22Rv1 (cell line): ENCODE measurements around the gene ADRM1.

Source experiments
- H3K27ac ChIP-seq: fragments of 450-650 bp; 2 replicates; pipeline ENCODE4 v1.5.1; 2017
- ZFX ChIP-seq: fragments of 450-650 bp; IDR thresholded peaks from 2 replicates; pipeline ENCODE4 v1.6.1; 2017; ENCODE audit warnings: antibody characterized with exemption, borderline replicate concordance
- TF ChIP-seq, protein P1 (sequence below): fragments of 450-650 bp; IDR thresholded peaks from 2 replicates; pipeline ENCODE4 v1.5.1; 2017; ENCODE audit warnings: mild to moderate bottlenecking

ADRM1 gene

DNA sequence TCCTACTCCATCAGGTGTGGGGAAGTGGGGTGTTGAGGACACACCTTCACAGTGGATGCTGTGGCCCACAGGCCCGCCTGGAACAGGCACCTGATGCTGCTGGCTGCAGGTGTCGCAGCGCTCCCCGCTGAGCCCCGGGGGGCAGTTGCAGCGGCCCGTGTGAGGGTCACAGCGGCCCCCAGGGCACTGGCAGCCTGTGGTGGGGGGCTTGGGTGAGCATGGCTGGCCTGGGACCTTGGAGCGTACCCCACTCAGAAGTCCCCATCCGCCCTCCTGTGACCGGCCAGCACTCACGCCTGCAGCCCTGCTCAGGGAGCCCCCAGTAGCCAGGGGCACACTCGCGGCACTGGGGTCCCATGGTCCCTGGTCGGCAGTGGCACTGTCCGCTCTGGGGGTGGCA is 19.2 kb downstream of the ADRM1 start:
- TF ChIP-seq, protein P1, sequence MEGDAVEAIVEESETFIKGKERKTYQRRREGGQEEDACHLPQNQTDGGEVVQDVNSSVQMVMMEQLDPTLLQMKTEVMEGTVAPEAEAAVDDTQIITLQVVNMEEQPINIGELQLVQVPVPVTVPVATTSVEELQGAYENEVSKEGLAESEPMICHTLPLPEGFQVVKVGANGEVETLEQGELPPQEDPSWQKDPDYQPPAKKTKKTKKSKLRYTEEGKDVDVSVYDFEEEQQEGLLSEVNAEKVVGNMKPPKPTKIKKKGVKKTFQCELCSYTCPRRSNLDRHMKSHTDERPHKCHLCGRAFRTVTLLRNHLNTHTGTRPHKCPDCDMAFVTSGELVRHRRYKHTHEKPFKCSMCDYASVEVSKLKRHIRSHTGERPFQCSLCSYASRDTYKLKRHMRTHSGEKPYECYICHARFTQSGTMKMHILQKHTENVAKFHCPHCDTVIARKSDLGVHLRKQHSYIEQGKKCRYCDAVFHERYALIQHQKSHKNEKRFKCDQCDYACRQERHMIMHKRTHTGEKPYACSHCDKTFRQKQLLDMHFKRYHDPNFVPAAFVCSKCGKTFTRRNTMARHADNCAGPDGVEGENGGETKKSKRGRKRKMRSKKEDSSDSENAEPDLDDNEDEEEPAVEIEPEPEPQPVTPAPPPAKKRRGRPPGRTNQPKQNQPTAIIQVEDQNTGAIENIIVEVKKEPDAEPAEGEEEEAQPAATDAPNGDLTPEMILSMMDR, result no peak
- no peak for TF ChIP-seq ZFX
- H3K27ac ChIP-seq, result 0 out of 2 replicates have a peak overlapping the region, but pooled peaks have one; percentile 12

DNA sequence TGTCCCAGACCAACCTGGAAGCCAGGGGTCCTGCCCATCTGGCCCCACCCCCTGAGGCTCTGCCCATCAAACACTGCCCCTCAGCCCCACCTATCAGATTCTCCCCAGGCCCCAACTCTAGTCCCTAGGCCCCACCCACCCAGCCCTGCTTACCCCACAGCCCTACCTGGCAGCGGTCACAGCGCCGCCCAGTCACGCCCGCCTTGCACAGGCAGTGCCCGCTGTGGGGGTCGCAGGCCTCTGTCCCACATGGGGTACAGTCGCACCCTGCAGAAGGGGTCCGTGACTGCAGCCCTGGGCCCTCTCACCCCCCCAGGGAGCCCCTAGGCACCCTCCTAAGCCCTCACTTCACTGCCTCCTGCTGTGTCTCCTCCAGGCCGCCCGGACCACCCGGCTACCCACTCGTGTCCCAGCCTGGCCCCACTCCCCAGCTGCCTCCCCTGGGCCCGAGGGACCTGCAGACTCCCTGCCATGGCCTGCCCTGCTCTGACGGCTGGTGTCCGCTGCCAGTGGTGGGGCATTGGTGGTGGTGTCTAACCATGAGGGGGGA is 19.8 kb downstream of the ADRM1 start:
- TF ChIP-seq ZFX, result no peak
- TF ChIP-seq, protein P1, result no peak
- no peak overlapping the region for H3K27ac ChIP-seq

DNA sequence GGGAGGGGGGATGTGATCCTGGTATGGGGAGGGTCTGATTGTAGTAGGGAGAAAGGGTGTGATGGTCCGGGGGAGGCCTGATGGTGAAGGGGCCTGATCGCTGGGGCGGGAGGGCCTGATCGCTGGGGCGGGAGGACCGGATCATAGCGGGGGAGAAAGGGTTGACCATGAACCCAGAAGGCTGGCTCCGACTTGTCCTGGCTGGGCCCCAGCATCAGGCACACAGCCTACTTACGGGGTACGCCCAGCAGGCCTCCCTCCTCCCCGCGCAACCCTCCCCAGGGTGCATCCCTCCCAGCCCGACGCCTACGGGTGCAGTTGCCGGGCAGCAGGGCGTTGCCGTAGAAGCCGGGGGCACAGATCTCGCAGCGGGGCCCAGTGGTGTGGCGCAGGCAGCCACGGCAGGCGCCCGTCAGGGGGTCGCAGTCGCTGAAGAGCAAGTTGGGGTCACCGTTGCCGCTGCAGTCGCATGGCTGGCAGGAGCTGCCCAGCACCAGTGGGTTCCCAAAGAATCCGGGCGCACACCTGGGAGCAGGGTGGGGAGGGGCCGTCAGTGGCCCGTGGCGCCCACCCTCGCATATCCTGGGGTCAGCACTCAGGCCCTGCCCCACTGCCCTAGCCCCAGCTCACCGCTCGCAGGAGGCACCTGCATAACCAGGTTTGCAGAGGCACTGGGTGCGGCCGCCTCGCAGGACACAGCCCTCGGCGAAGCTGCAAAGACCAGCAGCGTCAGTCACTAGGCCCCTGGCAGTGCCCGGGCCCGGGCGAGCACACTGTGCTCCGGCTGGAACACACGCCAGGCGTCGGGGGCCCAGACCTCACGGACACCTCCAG is 20.6 kb downstream of the ADRM1 start:
- H3K27ac ChIP-seq, result no peak overlapping the region
- no peak for TF ChIP-seq ZFX
- TF ChIP-seq, protein P1, result no peak

DNA sequence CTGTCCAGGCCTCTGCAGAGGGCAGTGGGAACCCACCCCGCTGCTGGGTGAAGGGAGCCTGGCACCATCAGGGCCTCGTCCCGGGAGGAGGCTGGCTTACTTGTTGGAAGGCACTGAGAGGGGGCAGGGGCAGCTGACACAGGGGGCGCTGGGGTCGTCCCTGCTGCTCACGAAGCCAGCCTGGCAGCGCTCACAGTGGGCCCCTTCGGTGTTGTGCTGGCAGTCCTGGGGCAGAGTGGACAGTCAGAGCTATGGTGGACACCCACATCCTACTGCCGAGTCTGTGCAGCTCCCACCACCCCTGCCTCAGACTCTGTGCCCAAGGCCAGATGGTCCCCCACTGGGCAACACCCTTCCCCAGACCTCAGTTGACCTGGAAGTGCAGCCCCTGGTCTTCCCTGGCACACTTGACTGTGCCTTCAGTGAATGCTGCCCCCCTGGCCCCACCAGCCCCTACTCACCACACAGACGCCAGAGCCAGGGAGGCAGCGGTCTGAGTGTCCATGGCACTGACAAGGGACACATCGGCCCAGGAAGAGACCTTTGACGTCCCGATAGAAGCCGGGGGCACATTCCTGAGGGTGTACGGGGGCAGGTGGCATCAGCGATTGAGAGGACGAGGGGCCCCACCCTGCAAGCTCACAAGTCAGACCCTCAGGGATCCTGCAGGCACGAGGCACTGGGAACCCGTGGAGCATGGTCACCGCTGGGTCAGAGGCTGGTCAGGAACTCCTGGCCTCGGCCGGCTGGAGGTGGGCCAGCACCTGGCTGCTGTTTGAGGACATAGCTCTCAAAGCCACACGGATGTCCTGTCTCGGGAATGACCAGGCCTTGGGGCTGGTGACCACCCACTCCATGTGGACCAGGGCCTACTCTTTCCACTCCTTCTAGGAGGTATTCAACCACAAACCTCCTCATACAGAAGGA is 21.4 kb downstream of the ADRM1 start:
- TF ChIP-seq, protein P1, result no peak
- no peak for TF ChIP-seq ZFX

DNA sequence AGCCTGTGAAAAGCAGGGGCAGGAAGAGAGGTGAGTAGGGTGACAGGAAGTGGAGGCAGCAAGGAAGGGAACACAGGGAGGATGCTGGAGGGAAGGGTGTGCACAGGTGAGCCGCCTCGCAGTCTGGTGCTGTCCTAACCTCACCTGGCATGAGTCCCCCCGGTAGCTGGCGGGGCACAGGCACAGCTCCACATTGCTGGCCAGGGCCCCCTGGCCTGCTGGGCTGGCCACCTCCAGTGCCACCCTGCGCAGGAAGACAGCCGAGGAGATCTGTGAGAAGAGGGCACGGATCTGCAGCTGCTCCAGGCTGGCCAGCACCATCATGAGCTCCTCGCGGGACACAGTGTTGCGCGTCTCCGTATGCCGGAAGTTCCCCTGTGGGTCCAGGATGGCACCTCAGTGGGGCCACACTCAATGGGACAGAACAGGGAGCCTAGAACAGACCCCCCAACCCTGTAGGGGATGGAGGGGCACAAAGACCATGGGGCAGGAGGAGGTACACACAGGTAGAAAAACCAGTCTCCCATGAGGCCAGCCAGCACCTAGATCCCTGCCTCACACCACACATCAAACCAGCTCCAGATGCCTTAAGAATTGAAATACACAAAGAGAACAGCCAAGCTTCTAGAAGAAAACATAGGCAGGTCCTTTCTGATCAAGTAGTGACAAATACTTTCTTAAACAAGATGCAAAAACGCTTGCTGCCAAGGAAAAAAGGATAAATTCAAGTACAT is 22.5 kb downstream of the ADRM1 start:
- no peak for TF ChIP-seq ZFX
- TF ChIP-seq, protein P1, result no peak
- H3K27ac ChIP-seq, result no peak overlapping the region

More for the DNA sequence above, 21.4 kb downstream of the ADRM1 start:
- no peak overlapping the region for H3K27ac ChIP-seq

DNA sequence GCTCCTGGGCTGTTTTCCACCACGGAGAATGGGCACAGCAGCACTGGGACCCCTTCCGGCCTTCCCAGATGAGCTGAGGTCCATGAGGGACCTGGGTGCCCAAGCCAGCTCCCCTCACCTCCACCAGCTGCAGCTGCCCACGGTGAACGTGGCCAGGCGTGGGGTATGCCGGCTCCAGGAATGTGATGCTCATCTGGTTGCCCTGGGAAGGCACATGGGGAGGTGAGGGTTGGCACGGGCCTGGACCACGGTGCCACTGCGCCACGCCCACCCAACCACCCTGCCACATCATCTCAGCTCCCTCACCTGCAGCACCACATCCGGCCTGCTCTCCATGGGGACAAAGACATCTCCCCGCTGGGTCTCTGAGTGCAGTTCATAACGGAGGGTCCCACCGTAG is 23.8 kb downstream of the ADRM1 start:
- no peak overlapping the region for H3K27ac ChIP-seq
- TF ChIP-seq, protein P1, result no peak
- TF ChIP-seq ZFX, result no peak
